ENCODE measurements around the gene ANO1.

DNA sequence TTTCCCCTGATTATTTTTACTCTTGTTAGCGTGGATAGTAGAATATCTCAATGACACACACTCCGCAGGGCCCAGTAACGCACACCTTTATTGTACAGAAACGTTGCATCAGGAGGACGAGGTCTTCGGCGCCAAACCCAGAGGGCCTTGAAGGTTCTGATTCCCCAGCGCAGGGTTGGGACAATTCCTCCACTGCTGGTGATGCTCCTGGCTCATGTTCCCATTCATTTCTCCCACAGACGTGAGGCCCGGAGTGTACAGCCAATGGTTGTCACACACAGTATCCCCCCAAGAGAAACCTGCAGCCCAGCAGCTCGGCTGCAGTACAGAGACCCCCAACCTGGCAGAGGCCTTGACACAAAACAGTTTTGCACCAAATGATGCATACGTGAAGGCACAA is 6.1 kb upstream of the ANO1 start:
- TF ChIP-seq, protein P1, sequence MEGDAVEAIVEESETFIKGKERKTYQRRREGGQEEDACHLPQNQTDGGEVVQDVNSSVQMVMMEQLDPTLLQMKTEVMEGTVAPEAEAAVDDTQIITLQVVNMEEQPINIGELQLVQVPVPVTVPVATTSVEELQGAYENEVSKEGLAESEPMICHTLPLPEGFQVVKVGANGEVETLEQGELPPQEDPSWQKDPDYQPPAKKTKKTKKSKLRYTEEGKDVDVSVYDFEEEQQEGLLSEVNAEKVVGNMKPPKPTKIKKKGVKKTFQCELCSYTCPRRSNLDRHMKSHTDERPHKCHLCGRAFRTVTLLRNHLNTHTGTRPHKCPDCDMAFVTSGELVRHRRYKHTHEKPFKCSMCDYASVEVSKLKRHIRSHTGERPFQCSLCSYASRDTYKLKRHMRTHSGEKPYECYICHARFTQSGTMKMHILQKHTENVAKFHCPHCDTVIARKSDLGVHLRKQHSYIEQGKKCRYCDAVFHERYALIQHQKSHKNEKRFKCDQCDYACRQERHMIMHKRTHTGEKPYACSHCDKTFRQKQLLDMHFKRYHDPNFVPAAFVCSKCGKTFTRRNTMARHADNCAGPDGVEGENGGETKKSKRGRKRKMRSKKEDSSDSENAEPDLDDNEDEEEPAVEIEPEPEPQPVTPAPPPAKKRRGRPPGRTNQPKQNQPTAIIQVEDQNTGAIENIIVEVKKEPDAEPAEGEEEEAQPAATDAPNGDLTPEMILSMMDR (IDR thresholded peaks at IDR 0.05): no peak
- TF ChIP-seq CHD2 (IDR thresholded peaks at IDR 0.05; ENCODE audit: low read length, partially characterized antibody) (no peak), CHD4 (IDR thresholded peaks at IDR 0.05; ENCODE audit: borderline replicate concordance) (no peak), EHMT2 (IDR thresholded peaks at IDR 0.05; ENCODE audit: low read depth) (no peak)
- TF ChIP-seq, protein P2, sequence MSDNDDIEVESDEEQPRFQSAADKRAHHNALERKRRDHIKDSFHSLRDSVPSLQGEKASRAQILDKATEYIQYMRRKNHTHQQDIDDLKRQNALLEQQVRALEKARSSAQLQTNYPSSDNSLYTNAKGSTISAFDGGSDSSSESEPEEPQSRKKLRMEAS (IDR thresholded peaks at IDR 0.05): no peak

Measured in A549 (cell line).